Stimulated activated CD4-positive, alpha-beta T cell treated with anti-CD3 and anti-CD28 coated beads, TNF-alpha, amount 100 ng/mL, for 1 hour (primary cell): ENCODE results near the gene SFPQ.
"Not testable (repeated sequence)": the region's sequence is repeated elsewhere in the genome, so short reads cannot be mapped to it uniquely, and the experiment has no call there.

Source experiments
- DNase-seq, 3 donors: peaks; one replicate each; pipeline ENCODE4 v3.0.0-alpha.2; 2020; ENCODE audit warnings: low read depth in 3 of 3, low spot score in 1 of 3

The SFPQ gene

DNA sequence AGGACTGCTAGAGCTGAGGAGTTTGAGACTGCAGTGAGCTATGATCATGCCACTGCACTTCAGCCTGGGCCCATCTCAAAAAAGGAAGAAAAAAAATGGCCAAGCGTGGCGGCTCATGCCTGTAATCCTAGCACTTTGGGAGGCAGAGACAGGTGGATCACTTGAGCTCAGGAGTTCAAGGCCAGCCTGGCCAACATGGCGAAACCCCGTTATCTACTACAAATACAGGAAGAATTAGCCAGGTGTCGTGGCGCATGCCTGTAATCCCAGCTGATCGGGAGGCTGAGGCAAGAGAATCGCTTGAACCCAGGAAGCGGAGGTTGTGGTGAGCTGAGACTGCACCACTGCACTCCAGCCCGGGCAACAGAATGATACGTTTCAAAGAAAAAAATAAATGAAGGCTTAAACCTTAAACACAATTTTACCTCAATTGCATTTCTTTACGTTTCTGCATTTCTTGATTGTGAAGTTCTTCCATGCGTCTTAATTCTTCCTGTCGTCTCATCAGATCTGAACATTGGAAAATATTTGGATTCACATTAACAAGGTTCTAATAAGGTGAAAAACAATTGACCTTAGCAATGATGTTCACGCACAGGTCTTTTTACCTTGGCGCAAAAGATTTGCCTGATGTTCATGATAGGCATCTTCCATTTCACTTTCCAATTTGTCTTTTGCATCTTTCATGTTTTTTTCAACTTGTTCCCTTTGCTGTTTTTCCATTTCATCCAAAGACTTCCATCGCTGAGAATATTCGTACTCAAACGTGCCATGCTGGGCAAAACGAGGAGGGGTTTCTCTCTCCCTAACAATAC, 4.2 kb downstream of the SFPQ start:
- no peak for DNase-seq

DNA sequence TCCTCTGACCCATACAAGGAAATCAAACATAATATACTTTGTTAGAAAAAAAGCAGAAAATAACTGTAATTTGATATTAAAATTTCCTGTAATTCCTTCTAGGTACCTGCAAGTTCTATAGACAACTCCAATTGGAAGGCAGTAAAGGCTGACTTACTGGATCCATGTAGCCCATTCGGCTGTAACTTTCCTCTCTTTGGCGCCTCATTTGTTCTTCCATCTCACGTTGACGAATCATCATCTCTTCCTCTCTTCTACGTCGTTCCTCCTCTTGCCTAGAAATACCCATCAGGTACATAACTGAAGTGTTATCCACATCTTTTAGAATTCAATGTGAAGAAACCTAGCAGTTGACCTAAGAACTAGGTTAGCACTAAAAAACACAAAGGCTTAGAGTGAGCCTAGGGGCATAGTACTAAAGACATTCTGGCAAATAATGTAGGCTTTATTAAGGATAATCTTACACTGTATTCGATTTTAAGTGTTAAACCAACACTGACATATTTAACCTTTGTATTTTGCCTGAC, 5.1 kb downstream of the SFPQ start:
- DNase-seq = no peak

DNA sequence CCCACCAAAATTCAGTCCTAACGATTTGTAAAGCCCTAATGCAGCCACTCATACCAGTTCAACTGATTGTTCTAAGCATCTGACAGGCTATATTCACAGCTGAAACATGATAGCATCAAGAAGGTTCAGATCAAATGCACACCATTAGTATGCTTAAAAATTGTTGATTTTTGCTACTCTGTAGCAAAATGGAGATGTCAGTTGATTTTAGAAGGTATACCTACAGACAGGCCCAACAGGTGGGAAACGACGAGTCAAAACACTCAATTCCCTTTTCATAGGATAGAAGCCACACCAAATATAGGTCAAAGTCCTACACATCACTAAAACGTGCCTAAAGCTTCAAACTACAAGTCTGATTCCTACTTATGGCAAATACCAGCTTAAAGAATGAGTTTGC, 6.7 kb downstream of the SFPQ start:
- DNase-seq = no peak

DNA sequence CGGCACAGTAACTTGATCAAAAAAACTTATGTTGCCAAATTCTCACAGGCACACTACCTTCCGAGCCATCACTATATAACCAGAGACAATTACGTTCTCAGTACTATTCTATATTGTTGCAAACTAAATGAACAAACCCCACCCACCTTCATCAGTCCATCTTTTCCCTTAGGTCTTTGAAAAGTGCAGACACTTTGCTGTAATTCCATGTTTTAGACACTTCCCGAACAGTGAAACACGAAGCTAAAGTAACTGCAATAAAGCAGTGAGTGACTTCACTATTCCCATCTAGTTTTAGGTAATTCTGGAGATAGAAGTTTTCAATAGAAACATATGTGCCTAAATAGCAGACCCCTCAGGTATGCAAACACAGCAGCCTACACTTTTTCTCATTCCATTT, 7.7 kb downstream of the SFPQ start:
- no peak for DNase-seq

DNA sequence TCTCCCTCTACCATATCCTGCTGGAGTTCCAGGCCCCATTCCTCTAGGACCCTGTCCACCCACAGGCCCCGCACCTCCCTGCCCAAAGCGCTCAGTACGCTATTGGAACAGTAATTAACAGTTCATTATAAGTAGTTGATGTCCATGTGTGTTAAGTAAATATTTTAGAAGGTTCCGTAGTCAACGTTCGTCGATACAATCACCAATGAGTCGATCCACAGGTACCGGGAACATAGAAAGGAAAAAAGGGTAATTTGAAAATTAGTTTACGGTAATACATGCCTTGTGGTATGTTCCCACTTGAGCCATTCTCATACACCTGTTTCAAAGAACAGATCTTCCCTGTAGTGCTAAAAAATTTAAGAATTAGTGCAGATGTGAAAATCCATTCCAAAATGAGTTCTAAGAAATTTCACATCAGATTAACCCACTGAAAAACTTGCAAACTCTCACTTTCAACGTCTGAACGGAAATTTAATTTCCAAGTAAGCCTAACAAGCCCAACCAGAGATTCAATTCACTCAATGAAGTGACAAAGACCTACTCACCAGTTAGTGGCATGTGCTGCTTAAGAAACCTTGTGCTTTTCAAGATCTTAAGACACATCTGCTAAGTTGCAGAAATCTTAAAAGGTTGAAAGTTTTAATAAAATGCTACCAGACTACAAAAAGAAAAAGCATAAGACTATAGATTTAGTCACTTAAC, 8.3 kb downstream of the SFPQ start:
- DNase-seq = no peak

DNA sequence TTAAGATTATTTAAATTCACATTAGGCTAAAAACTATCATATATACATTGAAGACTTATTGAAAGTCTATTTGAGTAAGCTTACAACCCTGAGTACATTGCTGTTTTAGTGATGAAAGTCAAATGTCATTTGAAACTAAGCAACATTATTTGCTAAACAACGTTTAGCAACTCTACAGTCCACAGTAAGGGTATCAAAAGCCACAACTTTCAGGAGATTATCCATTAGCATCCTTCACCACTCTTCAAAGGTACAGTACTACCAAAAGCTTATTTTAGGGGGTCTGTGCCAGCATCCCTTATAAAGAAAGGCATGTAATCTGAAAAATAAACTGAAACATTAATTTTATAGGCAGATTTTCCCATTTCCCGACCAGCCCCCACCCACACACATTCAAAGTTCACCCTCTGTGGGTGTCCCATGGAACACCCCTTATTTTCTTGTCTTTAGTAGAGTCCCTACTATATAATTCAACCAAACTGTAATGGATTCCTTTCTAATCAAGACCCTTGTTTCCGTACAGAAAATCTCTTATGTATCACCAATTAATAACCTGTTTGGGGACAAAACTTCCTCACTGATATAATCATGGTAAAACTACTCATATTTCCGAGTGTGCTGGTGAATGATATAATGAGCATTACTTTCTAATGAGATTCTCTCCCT, 11.0 kb downstream of the SFPQ start:
- DNase-seq = no peak

DNA sequence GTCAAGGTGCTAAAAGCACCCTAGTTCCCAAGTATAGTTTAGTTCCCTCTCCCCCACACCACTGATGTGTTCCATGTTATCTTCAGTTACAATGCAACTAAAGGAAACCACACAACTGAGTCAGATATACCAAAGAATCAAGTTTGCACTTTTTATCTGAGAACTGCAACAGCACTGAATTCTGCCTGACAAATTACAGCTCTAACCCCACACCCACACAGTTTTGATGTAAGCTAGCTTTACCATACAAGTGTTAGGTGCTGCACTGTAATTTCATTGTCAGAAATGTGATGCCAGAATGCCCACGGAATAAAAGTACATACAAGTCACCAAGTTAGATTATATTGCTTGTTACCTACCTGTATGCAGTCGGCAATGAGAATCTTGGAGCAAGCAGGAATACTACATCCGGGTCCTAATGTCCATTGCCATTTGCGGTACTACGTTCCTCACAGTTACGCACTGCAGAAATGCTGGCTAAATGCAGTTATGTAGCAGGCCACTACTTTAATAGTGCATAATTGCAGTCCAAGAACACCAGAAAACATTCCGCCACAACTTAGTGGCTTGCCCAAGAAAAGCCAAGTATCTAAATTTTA, 12.1 kb downstream of the SFPQ start:
- DNase-seq = no peak

DNA sequence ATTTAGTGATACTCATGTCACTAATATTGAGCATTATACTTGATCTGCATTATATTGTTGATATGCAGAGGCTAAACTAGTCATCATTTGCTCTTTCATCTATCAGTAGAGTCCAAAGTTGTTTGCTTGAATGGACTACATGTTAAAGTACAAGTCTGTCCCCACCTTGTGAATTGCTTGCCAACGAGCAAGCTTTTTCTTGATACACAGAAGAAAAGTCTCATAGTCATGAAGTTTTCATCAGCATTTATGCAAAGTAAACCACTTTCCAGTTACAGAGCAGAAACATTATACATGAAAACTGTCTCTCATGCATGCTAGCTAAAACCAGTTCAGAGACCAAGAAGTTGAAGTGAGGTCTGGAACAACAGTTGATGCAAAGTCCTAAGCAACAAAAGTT, 13.0 kb downstream of the SFPQ start:
- no peak for DNase-seq

DNA sequence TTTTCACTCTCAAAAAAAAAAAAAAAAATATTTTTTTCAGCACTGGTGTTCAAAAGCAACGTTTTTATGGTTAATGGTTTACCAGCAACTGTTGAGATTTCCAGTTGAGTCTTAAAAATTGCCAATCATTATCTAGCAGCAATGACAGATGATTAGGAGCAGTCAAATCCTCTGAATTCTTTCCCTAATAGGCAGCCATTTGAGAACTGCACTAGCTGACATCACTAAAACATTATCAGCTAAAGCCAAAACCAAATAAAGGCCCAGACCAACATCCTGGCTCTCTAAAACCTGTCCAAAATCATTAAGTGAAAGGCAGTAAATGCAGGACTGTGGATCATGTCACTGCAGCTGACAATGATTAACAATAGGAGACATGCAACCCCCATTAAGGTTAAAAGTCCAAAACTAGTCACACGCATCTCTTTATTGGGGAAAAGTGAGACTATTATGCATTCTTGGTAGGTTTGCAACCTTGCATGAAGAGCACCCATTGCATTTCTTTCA, 14.0 kb downstream of the SFPQ start:
- no peak for DNase-seq

DNA sequence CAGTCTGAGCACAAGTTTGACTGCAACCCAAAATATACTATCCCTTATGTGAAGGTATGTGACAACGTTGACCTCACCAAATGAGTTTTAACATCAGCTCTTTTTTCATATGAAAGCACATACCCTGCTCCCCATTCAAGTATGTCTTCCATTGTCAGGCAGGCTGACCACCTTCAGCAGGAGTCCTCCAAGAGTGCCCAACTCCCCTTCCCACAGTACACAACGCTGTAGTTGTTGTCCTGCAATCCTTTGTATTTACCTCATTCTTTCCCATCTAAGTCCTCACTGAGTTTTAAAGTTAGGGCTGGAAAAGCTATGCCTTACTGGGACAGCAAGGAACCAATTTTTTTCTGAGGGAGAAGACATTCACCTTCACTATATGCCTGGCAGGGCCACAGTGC, 14.7 kb downstream of the SFPQ start:
- DNase-seq = no peak

DNA sequence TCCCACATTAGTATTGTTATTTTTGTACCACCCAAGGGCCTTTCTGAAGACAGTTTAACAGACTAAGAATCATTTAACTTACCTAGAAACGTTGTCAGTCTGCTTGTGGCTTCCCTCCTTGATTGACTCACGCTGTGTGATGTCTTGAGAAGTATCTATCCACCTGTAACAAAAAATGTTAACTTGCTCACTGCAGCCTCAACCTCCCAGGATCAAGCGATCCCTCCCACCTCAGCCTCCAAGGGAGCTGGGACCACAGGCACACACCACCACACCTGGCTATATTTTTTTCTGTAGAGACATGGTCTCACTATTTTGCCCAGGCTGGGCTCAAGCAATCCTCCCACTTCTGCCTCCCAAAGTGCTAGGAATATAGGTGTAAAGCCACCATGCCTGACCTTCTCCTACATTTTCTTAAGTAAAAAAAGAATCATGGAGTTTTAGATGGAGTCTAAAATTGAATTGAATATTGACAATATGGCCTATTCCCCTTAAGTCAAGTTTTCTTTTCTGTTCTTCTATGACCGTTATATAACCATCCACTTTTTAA, 15.6 kb downstream of the SFPQ start:
- DNase-seq = no peak

DNA sequence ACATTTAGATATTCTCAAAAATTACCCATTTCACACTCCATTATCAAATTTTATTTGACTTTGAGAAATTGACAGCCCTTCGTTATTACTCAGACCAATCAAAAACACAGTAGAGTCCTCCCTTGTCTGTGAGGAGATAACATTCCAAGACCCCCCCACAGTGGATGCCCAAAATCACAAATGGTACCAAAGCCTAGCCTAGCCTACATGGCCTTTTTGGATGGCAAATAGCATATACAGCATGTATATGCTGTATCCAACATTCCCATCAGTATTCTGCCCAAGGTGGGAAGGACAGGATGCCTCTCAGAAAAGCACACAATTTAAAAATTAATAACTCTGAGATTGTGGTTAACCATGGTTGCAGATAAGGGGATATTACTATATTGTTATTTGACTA, 17.3 kb downstream of the SFPQ start:
- DNase-seq = no peak

DNA sequence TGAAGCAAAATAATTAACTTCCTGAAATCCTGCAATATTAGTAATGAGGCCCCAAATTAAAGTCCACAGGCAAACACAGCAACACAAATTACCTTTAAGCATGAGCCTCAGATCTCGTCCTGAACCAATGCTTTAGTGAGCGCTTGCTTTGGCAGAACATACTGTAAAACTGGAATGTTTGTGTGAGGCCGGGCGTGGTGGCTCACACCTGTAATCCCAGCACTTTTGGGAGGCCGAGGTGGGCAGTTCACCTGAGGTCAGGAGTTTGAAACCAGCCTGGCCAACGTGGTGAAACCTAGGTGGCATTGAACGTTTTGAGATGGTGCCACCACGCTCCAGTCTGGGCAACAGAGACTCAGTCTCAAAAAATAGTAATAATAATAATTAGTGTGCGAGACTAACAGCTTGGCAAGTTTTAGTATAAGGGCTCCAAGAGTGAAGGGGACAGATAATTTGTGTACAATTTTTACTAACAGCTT, 17.8 kb downstream of the SFPQ start:
- DNase-seq = no peak

DNA sequence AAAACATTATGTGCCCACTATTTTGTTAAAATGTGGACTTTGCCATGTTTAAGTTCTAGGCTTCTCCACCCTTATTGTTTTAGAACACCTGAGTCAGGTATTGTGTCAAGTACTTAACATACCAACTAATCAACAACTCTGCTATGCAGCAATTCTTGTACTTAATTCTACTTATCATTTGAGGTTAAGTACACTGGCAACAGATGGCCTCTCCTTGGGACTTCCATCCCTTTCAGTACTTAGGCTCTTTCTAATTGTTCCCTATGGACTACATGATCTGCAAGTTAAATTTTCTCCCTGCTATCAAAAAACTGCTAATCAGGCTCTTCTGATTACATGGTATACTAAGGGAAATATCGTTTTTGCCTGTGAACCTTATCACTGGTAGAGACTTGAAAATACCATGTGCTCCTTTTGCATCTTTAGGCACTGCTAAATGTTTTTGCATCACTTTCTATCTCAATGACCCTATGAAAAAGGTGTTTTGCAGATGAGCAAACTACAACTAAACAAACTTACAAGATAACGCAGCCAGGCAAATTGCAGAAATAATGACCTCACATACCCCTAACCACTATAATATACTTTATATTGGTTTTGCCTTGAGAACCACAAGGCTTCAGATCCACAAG, 18.9 kb downstream of the SFPQ start:
- DNase-seq = no peak

DNA sequence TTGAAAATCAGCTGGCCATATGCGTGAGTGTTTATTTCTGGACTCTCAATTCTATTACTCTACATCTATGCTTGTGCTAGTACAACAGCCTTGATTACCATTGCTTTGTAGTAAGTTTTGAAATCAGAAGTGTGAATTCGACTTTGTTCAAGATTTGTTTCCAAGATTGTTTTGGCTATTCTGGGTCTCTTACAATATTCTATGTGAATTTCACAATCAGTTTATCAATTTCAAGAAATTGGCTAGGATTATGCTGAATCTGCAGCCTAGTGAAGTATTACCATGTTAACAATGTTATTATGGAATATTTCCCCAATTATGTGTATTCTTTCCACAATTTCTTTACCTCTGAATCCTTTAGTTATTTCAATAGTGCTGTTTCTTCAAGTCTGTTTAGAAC, 19.5 kb downstream of the SFPQ start:
- DNase-seq = no peak

DNA sequence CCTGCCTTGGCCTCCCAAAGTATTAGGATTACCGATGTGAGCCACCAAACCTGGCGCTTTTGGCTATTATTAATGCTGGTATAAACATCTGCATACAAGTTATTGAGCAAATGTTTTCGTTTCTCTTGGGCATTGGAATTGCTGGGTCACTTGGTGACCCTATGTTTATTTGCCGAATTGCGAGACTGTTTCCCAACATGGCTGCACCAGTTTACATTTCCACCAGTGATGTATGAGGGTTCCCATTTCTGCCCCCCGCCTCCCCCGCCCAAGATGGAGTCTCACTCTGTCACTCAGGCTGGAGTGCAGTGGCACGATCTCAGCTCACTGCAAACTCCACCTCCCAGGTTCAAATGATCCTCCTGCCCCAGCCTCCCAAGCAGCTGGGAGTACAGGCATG, 20.9 kb downstream of the SFPQ start:
- DNase-seq = no peak

DNA sequence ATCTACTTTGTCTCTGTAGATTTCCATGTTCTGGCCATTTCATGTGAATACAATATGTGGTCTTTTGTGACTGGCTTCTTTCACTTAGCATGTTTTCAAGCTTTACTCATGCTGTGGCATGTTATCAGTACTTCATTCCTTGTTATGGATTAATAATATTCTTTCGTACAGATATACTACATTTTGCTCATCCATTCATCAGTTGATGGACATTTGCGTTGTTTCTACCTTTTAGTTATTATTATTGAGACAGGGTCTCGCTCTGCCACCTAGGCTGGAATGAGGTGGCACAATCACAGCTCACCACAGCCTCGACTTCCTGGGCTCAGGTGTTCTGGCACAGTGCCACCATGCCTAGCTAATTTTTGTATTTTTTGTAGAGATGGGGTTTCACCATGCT, 21.4 kb downstream of the SFPQ start:
- no peak for DNase-seq

DNA sequence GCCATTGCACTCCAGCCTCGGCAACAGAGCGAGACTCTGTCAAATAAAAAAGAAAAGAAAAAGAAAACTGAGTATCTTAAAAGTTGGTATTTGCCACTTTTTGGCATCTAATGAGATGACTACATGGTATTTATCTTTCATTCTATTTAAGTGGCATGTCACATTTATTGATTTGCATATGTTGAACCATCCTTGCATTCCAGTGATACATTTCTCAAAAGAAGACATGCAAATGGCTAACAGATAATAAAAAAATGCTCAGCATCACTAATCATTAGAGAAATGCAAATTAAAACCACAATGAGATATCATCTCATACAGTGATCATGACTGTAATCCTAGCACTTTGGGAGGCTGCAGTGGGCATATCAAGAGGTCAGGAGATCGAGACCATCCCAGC, 28.1 kb downstream of the SFPQ start:
- DNase-seq = no peak

DNA sequence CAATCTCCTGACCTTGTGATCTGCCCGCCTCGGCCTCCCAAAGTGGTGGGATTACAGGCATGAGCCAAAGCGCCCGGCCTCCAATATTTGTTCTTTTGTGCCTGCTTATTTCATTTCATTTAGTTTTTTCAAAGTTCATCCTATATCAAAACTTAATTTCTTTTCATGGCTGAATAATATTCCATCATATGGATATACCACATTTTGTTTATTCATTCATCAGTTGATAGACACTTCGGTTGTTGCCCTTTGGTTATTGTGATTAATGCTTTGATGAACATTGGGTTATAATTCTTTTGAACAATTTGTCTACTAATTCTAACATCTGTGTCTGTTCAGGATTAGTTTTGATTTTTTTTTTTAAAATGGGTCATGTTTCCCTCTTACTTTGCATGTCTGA, 41.7 kb downstream of the SFPQ start:
- no peak for DNase-seq

DNA sequence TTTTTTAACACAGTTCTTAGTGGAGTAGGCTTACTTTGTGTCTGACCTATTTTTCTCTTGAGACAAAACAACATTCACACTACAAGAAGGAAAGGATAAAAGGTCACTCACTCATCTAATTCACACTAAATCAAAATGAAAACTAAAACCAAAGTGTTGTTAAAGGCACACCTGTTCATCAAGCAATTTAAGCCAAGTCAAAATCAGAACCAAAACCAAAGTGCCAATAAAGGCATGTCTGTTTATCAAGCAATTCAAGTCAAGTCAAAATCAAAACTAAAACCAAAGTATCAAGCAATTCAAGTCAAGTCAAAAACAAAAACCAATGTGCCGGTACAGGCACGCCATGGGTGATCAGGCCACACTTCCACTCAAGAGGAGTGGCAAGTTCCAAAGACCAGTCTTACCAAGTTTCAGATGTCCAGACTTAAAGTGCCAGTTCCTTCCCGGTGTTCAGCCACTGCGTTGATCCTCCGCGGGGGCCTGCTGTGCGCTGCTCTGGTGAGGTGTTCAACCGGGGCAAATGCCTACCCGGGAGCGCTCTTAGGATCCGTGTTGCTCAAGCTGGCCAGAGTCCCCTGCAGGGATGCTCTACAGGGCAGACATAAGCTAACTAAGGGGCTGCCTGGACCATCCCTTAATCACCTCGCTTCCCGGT, 46.9 kb downstream of the SFPQ start:
- not testable (repeated sequence) for DNase-seq
